K562 treated with DMSO at 1 percent for 12 hours (cell line): ENCODE measurements around the gene LGR6. TPM values are rescaled to one million over a fixed set of nuclear protein-coding genes. Genes with fewer than 3 reads are reported as not detected.

Experiments
- total RNA-seq: library from RNA; unstranded; fragments of 300-600 nt; gene quantifications from 2 replicates; pipeline ENCODE4 v1.2.3, GENCODE V29; 2022; ENCODE audit not compliant: insufficient read depth

LGR6 gene
- total RNA-seq = not detected in 2 replicates

DNA sequence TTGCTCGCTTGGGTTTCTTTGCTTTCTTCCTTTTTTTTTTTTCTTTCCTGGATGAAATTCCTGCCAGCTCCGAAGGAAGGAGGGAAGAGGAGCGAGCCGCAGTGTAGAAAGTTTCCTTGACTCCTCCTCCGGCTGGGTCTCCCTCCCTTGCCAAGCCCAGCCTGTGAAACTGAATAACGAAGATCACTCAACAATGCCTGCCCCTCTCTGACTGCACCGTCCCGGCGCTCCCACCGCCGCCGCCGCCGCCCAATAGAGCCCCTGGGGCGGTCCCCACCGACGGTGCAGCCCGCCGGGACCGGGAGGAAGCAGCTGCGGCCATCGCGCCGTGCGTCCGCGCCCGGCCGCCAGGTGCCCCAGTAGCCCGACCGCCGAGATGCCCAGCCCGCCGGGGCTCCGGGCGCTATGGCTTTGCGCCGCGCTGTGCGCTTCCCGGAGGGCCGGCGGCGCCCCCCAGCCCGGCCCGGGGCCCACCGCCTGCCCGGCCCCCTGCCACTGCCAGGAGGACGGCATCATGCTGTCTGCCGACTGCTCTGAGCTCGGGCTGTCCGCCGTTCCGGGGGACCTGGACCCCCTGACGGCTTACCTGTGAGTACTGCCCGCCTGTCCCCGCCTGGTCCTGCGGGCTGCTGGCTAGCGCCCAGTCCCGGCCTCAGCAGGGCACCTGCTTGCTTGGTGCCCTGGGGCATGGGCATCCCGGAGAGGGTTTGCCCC lies at the start of gene LGR6:
Gene LGR6 (plus strand): TSS at position 186 of the 714 bp plus-strand sequence. CDS start 191 bp downstream, at position 377.

DNA sequence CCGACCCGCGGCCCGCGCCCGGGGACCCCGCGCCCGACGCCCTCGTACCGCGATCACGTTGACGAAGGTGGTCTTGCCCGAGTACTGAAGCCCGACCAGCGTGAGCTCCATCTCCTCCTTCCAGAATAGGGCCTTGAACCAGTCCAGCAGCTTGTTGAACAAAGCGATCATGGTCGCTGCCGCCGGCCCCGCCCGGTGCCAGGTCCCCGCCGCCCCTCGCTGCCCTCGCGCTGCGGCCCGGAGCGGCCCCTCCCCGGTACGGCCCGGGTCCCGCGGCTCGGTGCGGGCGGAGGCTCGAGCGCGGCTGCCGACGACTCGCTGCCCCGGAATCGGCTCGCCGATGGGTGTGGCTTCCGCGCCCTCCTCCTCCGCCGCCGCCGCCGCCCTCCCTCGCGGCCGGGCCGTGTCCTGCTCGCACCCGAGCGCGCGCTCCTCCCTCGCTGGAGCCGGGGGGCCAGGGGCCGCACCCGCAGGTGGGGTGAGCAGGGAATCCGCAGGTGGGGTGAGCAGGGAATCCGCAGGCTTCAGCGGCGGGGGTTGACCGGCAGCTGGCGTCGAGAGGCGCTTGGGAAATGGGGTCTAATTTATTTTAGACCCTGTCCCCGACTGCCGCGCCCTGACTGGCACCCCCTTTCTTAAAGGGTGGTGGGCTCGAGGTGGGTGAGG lies 49.1 kb upstream of the LGR6 start, which contains the start of gene ARL8A:
Gene ARL8A (minus strand): TSS at position 336 of the 666 bp plus-strand sequence. CDS start 165 bp downstream, at position 171.

DNA sequence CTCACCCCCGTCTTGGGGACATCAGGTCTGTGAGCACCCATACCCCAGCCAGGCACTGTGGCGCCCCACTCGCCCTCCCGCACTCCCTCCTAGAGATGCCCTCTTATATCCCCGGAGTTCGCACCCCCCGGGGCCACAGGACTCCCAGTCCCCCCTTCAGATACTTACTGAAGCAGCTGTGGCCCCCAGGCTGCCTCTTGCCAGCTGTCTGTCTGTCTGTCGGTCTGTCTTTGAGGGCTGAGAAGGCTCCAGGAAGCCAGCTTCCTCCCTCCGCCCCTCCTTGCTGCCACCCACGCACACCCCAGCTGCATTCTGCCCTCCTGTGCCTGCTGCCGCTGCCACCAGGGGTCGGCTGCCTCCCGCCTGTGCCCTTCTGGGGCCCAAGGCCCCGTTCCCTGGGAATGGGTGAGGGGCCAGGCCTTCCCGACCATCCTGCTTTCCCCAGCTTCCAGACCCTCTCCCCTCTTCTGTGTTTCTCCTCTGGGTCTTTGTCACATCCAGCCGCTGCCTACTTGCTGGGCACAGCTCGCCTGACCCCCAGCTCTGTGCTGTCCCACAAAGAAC lies 33.1 kb upstream of the LGR6 start, which contains the start of gene PTPN7:
Gene PTPN7 (minus strand): TSS at position 226 of the 564 bp plus-strand sequence. CDS start 1,200 bp downstream, outside the sequence.

DNA sequence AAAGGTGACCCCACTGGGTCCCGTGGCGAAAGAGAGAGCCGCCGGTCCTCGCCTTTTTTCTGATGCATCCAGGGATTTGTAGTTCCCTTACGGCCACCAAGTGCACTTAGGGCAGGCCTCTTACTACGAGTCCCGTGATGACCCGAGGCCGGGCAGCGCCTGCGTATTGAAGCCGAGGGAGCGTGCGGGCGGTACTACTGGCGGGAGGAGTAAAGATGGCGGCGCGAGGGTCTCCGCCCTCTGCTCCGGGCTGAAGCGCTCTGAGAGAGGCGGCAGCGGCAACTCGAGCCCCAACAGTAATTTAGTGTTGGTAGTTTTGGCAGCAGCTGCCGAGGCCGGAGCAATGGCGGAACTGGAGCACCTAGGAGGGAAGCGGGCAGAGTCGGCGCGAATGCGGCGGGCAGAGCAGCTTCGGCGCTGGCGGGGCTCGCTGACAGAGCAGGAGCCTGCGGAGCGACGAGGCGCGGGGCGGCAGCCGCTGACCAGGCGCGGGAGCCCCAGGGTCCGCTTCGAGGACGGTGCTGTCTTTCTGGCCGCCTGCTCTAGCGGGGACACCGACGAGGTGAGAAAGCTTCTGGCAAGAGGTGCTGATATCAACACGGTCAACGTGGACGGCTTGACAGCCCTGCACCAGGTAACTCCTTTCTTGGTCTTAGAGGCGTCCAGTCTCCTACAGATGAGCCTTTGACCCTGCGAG lies 155.1 kb downstream of the LGR6 start, which contains the start of gene PPP1R12B:
Gene PPP1R12B (plus strand): TSS at position 191 of the 697 bp plus-strand sequence. CDS start 153 bp downstream, at position 344.

Other genes with a start within 250 kb of the LGR6 start
- gene LMOD1, start 247.3 kb upstream of the LGR6 start, total RNA-seq = 1.4 and 3.1 TPM in 2 replicates
- 82.6 and 95.4 TPM in 2 replicates for gene TIMM17A, start 238.3 kb upstream of the LGR6 start, total RNA-seq
- 113 and 188 TPM in 2 replicates for gene RNPEP, start 211.2 kb upstream of the LGR6 start, total RNA-seq
- gene ELF3, start 183.2 kb upstream of the LGR6 start, total RNA-seq = 0.85 and 2.0 TPM in 2 replicates
- gene GPR37L1, start 70.9 kb upstream of the LGR6 start, total RNA-seq = not detected in 2 replicates
- gene ARL8A, start 49.1 kb upstream of the LGR6 start, total RNA-seq = 27.5 and 32.8 TPM in 2 replicates
- gene PTPN7, start 33.2 kb upstream of the LGR6 start, total RNA-seq = 29.6 and 53.9 TPM in 2 replicates
- gene UBE2T, start 148.1 kb downstream of the LGR6 start, total RNA-seq = 160 and 202 TPM in 2 replicates
- 0.68 and 10.5 TPM in 2 replicates for gene PPP1R12B, start 154.9 kb downstream of the LGR6 start, total RNA-seq